ENCODE measurements around the gene ADAMTS19.

Gene ADAMTS19

GRCh38 chr5:129656952-129657351 lies 196.9 kb downstream of the ADAMTS19 start:
- TF ChIP-seq GATA3 (IDR thresholded peaks at IDR 0.05; ENCODE audit: low read depth, low read length), result no peak
- TF ChIP-seq GATA2 (IDR thresholded peaks at IDR 0.05; ENCODE audit: low read depth, low read length), result no peak

- TF ChIP-seq GATA3 (IDR thresholded peaks at IDR 0.05; ENCODE audit: low read depth, low read length), result no peak
Measured at GRCh38 chr5:129658801-129659200, 198.7 kb downstream of the ADAMTS19 start.

DNA sequence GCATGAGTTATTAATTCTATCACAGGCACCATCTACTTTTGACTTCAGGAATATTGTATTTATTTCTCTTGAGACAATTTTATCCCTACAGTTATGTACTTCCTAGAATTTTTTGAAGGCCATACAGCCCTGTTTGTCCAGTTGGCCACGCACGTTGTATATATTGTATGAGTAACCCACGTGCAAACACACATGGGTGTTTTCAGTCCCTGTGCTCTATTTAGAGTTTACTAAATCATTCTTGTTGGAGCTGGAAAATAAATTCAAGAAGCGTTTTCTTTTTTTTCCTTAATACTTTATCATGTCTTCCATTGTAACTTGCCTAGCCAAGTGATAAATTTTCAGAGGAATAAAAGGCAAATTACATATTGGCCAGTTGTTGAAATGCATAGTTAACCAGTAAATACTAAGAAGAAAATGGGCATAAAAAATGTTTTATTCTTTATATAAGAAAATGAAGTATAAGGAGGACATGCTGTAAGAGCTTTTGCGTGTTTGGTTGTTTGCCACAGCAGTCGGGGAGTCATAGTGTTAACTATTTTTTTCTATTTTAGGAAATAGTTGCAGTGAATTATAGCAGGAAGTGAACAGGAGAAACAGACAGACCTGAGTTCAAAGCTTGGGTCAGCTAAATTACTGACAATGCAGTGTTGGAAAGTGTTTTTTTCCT lies 201.4 kb downstream of the ADAMTS19 start:
- TF ChIP-seq GATA3 (IDR thresholded peaks at IDR 0.05; ENCODE audit: low read depth, low read length), result no peak
- no peak for TF ChIP-seq GATA2 (IDR thresholded peaks at IDR 0.05; ENCODE audit: low read depth, low read length)

DNA sequence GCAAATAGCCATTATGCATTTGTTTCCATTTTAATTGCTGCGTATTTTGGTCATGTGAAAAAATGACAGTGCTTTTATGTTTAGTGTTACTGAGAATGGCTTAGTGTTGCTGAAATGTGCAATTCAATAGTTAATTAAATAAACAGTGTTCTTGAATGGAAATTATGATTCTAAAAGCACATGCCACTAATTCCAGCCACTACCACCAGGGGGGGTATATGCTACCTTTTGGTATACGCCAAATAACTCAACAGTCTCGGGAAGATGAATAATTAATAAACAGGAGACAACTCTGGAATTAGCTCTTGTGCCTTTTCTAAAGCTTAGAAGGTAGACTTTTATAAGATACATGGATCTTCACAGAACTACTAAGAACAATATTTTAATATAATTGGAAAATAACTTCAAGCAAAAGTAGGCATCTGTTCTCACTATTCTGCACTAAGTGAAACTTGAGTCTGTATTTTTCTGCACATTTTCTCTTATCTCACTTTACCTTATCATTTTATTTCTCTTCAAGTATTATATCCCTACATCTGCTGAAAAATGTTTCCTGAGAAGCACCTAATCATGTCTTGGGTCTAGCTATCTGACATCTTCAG lies 204.3 kb downstream of the ADAMTS19 start:
- TF ChIP-seq GATA3 (IDR thresholded peaks at IDR 0.05; ENCODE audit: low read depth, low read length), result no peak

- TF ChIP-seq GATA3 (IDR thresholded peaks at IDR 0.05; ENCODE audit: low read depth, low read length) (no peak), GATA2 (IDR thresholded peaks at IDR 0.05; ENCODE audit: low read depth, low read length) (no peak)
Measured at GRCh38 chr5:129670957-129671500, 210.9 kb downstream of the ADAMTS19 start.

- TF ChIP-seq GATA2 (IDR thresholded peaks at IDR 0.05; ENCODE audit: low read depth, low read length) (no peak), GATA3 (IDR thresholded peaks at IDR 0.05; ENCODE audit: low read depth, low read length) (no peak)
Measured at GRCh38 chr5:129672006-129672405, 211.9 kb downstream of the ADAMTS19 start.

GRCh38 chr5:129679671-129680070 lies 219.6 kb downstream of the ADAMTS19 start:
- TF ChIP-seq GATA3 (IDR thresholded peaks at IDR 0.05; ENCODE audit: low read depth, low read length) (no peak), GATA2 (IDR thresholded peaks at IDR 0.05; ENCODE audit: low read depth, low read length) (no peak)

DNA sequence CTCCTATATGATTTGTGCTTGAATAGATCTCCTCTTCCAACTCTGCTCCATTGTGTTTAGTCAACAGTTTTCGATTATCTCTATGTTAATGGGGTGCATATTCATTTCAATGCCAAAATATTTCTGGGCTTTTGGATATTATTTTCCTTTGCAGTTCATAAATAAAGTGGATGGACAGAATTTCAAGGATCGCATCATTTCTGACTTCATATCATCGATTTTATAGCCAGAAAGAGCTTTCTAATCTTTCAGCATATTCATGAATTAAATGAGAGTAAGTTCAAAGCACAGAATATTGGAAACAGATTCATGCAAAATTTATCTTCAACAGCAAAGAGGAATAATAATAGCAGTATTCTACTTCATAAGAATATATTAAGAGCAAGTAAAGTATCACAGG lies 227.8 kb downstream of the ADAMTS19 start:
- no peak for TF ChIP-seq GATA3 (IDR thresholded peaks at IDR 0.05; ENCODE audit: low read depth, low read length)
- no peak for TF ChIP-seq GATA2 (IDR thresholded peaks at IDR 0.05; ENCODE audit: low read depth, low read length)

GRCh38 chr5:129689045-129689444 lies 228.9 kb downstream of the ADAMTS19 start:
- TF ChIP-seq GATA3 (IDR thresholded peaks at IDR 0.05; ENCODE audit: low read depth, low read length), result no peak
- TF ChIP-seq GATA2 (IDR thresholded peaks at IDR 0.05; ENCODE audit: low read depth, low read length), result no peak

GRCh38 chr5:129691220-129691619 lies 231.1 kb downstream of the ADAMTS19 start:
- TF ChIP-seq GATA2 (IDR thresholded peaks at IDR 0.05; ENCODE audit: low read depth, low read length) (no peak), GATA3 (IDR thresholded peaks at IDR 0.05; ENCODE audit: low read depth, low read length) (no peak)

DNA sequence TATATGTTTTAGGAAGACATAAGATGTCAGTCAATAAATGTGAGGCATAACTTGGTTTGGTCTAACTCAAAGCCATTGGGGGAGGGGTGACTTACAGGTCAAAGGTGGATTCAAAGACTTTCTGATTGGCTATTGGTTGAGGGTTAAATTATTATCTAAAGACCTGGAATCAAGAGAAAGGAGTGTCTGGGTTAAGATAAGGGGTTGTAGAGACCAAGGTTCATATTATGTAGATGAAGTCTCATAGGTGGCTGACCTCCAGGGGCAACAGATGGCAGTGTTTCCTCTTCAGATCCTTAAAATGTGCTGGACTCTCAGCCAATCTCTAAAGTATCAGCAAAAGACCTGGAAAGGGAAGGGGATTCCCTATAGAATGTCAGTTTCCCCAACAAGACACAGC lies 236.5 kb downstream of the ADAMTS19 start:
- TF ChIP-seq GATA3 (IDR thresholded peaks at IDR 0.05; ENCODE audit: low read depth, low read length) (no peak), GATA2 (IDR thresholded peaks at IDR 0.05; ENCODE audit: low read depth, low read length) (no peak)

- TF ChIP-seq GATA3 (IDR thresholded peaks at IDR 0.05; ENCODE audit: low read depth, low read length) (no peak), GATA2 (IDR thresholded peaks at IDR 0.05; ENCODE audit: low read depth, low read length) (no peak)
Measured at GRCh38 chr5:129698661-129699060, 238.6 kb downstream of the ADAMTS19 start.

GRCh38 chr5:129716235-129716634 lies 256.1 kb downstream of the ADAMTS19 start:
- no peak for TF ChIP-seq GATA2 (IDR thresholded peaks at IDR 0.05; ENCODE audit: low read depth, low read length)
- TF ChIP-seq GATA3 (IDR thresholded peaks at IDR 0.05; ENCODE audit: low read depth, low read length), result no peak

- no peak for TF ChIP-seq GATA3 (IDR thresholded peaks at IDR 0.05; ENCODE audit: low read depth, low read length)
- TF ChIP-seq GATA2 (IDR thresholded peaks at IDR 0.05; ENCODE audit: low read depth, low read length), result no peak
Measured at GRCh38 chr5:129716651-129717050, 256.6 kb downstream of the ADAMTS19 start.

DNA sequence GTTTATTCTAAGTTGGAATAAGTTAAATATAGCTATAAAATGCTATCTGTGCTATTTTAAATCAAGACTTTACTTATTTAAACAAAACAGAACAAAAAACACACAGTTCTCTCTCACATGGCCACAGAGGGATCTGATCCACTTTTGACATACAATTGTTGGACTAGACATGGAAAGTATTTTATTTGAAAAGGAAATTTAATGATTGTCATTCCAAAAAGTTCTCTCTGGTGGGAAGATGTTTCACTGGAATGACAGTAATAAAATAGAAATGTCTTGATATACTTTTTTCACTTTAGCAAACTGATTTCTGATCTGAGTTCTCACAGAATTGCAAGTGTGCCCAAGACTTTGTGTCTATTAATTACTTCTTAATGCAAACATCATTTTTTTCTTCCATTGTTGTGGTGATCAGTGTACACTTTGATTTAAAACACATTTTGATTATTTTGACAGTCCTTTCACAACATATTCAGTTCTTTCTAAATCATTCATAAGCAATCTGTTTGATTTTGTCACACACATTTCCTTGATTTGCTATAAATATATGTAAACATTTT lies 257.7 kb downstream of the ADAMTS19 start:
- TF ChIP-seq GATA2 (IDR thresholded peaks at IDR 0.05; ENCODE audit: low read depth, low read length) (no peak), GATA3 (IDR thresholded peaks at IDR 0.05; ENCODE audit: low read depth, low read length) (no peak)

All from SH-SY5Y (cell line).